Left ventricle myocardium inferior (tissue), 1 donor: ENCODE results near the gene RPH3AL. TPM values are rescaled to one million over a fixed set of nuclear protein-coding genes. Genes with fewer than 3 reads are reported as not detected.

Experiments
- DNase-seq: peaks from one replicate; pipeline ENCODE4 v3.0.0-alpha.2; 2020
- H3K27ac ChIP-seq: fragments of 200-600 bp; replicated peaks from 2 replicates; pipeline ENCODE4 v1.8.0; 2021
- H3K27me3 ChIP-seq: fragments of 200-600 bp; 2 replicates; pipeline ENCODE4 v1.8.0; 2021; ENCODE audit warnings: low read depth
- H3K36me3 ChIP-seq: fragments of 200-600 bp; 2 replicates; pipeline ENCODE4 v1.8.0; 2021
- H3K4me1 ChIP-seq: fragments of 200-600 bp; 2 replicates; pipeline ENCODE4 v1.8.0; 2021
- H3K4me3 ChIP-seq: fragments of 200-600 bp; 2 replicates; pipeline ENCODE4 v1.8.0; 2021; ENCODE audit warnings: mild to moderate bottlenecking, moderate library complexity
- H3K9me3 ChIP-seq: fragments of 200-600 bp; replicated peaks from 2 replicates; pipeline ENCODE4 v1.8.0; 2021
- CTCF ChIP-seq: fragments of 200-600 bp; IDR thresholded peaks from 2 replicates; pipeline ENCODE4 v1.8.0; 2021; ENCODE audit warnings: antibody characterized with exemption, mild to moderate bottlenecking, borderline replicate concordance
- intact Hi-C: fragments of 100-400 bp; cut with micrococcal nuclease; formaldehyde crosslinking; loops from one replicate; pipeline ENCODE4 v1.11.0; 2022
- total RNA-seq: library from RNA; stranded (reverse); fragmentation: NEBNext Ultra II Directional; extraction: Animal tissue kit (Norgen Biotek cat#: 25700); gene quantifications from one replicate; pipeline ENCODE4 v1.2.1, GENCODE V29; 2021
- donor health status: DM: no; HTN: yes; CAD: no; lungs with severe emphysema.

Gene RPH3AL
- total RNA-seq, 1 donor from 2014 or later, result 4.0 TPM

- Histone ChIP-seq H3K27ac (peak overlapping the region; percentile 46), H3K4me1 (peaks cover 37% of the 10 kb centered on the region), H3K9me3 (no peaks in the 10 kb centered on the region), H3K36me3 (no peaks in the 10 kb centered on the region), H3K4me3 (no peak overlapping the region), H3K27me3 (peaks cover 14% of the 10 kb centered on the region)
- intact Hi-C loops, result no loop called here
- TF ChIP-seq CTCF, result no peak
- DNase-seq, result peak; percentile 7
Observed at GRCh38 chr17:228951-229708, 123.5 kb downstream of the RPH3AL start.

DNA sequence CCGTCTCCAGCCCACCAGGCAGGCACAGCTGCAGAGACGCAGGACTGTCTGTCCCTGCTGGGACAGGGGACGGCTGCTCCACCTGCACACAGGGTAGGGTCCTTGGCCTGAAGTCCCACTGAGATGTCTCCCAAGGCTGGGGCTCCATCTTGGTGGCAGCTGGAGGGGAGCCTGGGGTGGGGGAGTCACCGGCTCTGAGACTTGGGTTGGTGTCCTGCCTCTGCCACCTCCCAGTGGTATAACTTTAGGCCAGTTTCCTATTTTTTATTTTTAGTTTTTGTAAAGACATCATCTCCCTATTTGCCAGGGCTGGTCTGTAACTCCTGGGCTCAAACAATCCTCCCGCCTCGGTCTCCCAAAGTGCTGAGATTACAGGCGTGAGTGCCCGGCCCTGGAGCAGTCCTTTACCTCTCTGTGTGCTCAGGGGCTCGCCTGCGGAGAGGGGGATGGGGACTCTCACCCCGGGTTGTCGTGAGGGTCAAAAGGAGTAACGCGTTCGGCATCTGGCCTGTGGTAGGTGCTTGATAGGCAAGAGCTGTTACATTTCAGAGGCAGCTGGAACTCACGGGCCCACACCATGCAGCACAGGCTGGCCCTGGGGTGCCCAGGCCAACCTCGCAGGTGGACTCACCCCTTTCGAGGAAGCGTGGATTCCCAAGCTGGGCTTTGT, 124.5 kb downstream of the RPH3AL start:
- H3K36me3 ChIP-seq, result no peaks in the 10 kb centered on the region
- H3K27me3 ChIP-seq, result peaks cover 14% of the 10 kb centered on the region
- peaks cover 37% of the 10 kb centered on the region for H3K4me1 ChIP-seq
- intact Hi-C loops, result no loop called here
- TF ChIP-seq CTCF, result no peak
- peak; percentile 5 for DNase-seq
- H3K4me3 ChIP-seq, result no peak overlapping the region
- no peak overlapping the region for H3K27ac ChIP-seq
- H3K9me3 ChIP-seq, result no peaks in the 10 kb centered on the region

GRCh38 chr17:227078-227945, 125.3 kb downstream of the RPH3AL start:
- Histone ChIP-seq H3K4me3 (no peak overlapping the region), H3K9me3 (no peaks in the 10 kb centered on the region), H3K36me3 (no peaks in the 10 kb centered on the region), H3K27ac (no peak overlapping the region), H3K27me3 (peaks cover 14% of the 10 kb centered on the region), H3K4me1 (peaks cover 36% of the 10 kb centered on the region)
- DNase-seq, result peak; percentile 8
- intact Hi-C loops, result no loop called here
- no peak for TF ChIP-seq CTCF

GRCh38 chr17:226108-227077, 126.2 kb downstream of the RPH3AL start:
- H3K27ac ChIP-seq, result no peak overlapping the region
- peak; percentile 5 for DNase-seq

More at GRCh38 chr17:226108-227077, 126.2 kb downstream of the RPH3AL start:
- H3K4me1 ChIP-seq, result peaks cover 29% of the 10 kb centered on the region
- TF ChIP-seq CTCF, result no peak
- H3K4me3 ChIP-seq, result no peak overlapping the region
- intact Hi-C loops, result no loop called here
- H3K27me3 ChIP-seq, result peaks cover 14% of the 10 kb centered on the region
- no peaks in the 10 kb centered on the region for H3K36me3 ChIP-seq
- no peaks in the 10 kb centered on the region for H3K9me3 ChIP-seq
